ENCODE measurements around the gene PLXNB1.

PLXNB1 gene, protein sequence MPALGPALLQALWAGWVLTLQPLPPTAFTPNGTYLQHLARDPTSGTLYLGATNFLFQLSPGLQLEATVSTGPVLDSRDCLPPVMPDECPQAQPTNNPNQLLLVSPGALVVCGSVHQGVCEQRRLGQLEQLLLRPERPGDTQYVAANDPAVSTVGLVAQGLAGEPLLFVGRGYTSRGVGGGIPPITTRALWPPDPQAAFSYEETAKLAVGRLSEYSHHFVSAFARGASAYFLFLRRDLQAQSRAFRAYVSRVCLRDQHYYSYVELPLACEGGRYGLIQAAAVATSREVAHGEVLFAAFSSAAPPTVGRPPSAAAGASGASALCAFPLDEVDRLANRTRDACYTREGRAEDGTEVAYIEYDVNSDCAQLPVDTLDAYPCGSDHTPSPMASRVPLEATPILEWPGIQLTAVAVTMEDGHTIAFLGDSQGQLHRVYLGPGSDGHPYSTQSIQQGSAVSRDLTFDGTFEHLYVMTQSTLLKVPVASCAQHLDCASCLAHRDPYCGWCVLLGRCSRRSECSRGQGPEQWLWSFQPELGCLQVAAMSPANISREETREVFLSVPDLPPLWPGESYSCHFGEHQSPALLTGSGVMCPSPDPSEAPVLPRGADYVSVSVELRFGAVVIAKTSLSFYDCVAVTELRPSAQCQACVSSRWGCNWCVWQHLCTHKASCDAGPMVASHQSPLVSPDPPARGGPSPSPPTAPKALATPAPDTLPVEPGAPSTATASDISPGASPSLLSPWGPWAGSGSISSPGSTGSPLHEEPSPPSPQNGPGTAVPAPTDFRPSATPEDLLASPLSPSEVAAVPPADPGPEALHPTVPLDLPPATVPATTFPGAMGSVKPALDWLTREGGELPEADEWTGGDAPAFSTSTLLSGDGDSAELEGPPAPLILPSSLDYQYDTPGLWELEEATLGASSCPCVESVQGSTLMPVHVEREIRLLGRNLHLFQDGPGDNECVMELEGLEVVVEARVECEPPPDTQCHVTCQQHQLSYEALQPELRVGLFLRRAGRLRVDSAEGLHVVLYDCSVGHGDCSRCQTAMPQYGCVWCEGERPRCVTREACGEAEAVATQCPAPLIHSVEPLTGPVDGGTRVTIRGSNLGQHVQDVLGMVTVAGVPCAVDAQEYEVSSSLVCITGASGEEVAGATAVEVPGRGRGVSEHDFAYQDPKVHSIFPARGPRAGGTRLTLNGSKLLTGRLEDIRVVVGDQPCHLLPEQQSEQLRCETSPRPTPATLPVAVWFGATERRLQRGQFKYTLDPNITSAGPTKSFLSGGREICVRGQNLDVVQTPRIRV (N-terminal part only)

DNA sequence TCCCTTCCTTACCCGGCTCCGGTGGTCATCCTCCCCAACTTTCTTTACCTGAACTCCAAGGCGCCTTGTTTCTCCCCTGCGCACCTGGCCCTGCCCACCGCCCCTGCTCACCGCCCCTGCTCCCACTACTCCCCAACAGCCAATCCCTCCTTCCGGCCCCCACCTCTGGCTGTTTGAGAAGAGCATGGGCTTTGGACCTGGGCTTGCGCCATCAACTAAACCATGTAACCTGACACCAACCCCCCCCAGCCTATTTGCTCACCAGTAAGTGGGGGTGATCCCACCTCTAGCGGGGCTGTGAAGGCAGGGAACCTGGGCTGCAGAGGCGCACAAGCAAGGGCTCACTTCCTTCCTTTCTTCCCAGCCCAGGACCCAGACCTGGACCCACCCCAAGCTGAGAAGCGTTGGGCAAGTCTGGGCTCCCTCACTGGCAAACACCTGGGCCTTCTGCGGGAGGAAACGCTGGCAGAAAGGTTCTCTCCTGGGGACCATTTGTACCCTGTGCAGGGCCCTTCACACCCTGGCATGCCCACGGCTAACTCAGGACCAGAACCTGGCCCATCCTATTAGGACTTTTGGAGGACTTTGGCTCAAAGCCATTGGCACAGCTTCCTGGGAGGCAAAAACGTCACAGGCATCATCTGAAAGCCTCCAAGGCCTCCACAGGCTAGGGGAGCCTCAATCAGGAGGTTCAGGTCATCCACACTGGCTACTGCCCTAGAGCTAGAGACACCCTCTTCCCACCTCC is at the start of gene PLXNB1:
Gene PLXNB1 (minus strand): TSS at position 127 of the 748 bp plus-strand sequence. CDS start 5,475 bp downstream, outside the sequence.
- Histone ChIP-seq H3K4me3 (ENCODE audit: insufficient read length, low read depth) (peak within 1 kb of the TSS; percentile 77), H3K36me3 (ENCODE audit: insufficient read depth, insufficient read length, low read length) (peaks cover 52% of the 10 kb centered on the region), H3K4me1 (ENCODE audit: insufficient read depth, insufficient read length) (peaks cover 38% of the 10 kb centered on the region), H3K9ac (ENCODE audit: insufficient read length, low read depth) (peak within 1 kb of the TSS; percentile 88), H3K9me3 (ENCODE audit: insufficient read depth, low read length) (no peaks in the 10 kb centered on the region), H3K27me3 (ENCODE audit: insufficient read depth, insufficient read length) (no peaks in the 10 kb centered on the region)
- no peak for TF ChIP-seq SUZ12 (IDR thresholded peaks at IDR 0.05; ENCODE audit: extremely low read depth, insufficient read depth, insufficient read length)
- no peak for TF ChIP-seq YY1 (IDR thresholded peaks at IDR 0.05; ENCODE audit: insufficient read depth, insufficient read length)
- TF ChIP-seq ZNF274 (IDR thresholded peaks at IDR 0.05; ENCODE audit: low read depth, low read length) = no peak
- DNase-seq (ENCODE audit: low read depth, low spot score) = peak; percentile 84

DNA sequence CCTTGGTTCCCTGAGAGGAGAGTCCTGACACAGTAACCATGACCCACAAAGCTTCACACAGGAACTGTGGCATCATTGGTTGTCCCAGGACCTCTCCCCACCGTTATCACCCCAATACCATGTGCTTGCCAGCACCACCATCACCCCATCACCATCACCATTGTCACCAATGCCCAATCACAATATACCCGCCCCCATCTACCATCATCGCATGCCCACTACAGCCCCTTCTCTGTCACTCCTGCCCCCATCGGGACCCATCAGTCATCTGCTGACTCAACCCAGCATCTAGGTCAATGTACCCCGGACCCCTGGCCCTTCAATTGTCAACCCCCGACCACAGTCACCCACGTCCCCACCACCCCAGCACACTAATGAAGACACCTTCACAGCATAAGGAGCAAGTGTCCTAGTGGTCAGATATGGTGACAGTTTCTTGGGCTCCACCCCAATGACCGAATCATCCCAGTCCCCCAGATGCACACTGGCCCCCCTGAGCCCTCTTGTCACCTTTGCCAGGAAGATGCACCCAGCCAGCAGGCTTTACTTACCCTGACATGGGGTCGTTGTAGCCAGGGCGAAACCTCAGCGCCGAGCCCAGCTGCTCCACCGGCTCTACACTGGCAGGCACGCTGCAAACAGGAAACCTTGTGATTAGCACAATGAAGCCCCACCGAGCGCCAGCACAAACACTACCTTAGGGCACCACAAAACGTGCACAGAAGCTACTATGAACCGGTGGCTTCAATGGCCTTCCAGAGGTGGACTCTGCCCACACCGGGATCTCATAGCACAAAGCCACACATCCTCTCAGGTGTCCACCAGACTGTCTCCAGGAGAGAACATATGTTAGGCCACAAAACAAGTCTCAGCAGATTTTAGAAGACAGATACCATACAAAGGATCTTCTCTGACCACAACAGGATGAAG is 49.0 kb upstream of the PLXNB1 start:
- DNase-seq (ENCODE audit: low read depth, low spot score) = no peak
- TF ChIP-seq YY1 (IDR thresholded peaks at IDR 0.05; ENCODE audit: insufficient read depth, insufficient read length) = no peak
- no peak for TF ChIP-seq ZNF274 (IDR thresholded peaks at IDR 0.05; ENCODE audit: low read depth, low read length)
- no peak for TF ChIP-seq SUZ12 (IDR thresholded peaks at IDR 0.05; ENCODE audit: extremely low read depth, insufficient read depth, insufficient read length)
- Histone ChIP-seq H3K4me3 (ENCODE audit: insufficient read length, low read depth) (no peak overlapping the region), H3K4me1 (ENCODE audit: insufficient read depth, insufficient read length) (peaks cover 30% of the 10 kb centered on the region), H3K27me3 (ENCODE audit: insufficient read depth, insufficient read length) (no peaks in the 10 kb centered on the region), H3K36me3 (ENCODE audit: insufficient read depth, insufficient read length, low read length) (no peaks in the 10 kb centered on the region), H3K9me3 (ENCODE audit: insufficient read depth, low read length) (no peaks in the 10 kb centered on the region), H3K9ac (ENCODE audit: insufficient read length, low read depth) (no peak overlapping the region)

DNA sequence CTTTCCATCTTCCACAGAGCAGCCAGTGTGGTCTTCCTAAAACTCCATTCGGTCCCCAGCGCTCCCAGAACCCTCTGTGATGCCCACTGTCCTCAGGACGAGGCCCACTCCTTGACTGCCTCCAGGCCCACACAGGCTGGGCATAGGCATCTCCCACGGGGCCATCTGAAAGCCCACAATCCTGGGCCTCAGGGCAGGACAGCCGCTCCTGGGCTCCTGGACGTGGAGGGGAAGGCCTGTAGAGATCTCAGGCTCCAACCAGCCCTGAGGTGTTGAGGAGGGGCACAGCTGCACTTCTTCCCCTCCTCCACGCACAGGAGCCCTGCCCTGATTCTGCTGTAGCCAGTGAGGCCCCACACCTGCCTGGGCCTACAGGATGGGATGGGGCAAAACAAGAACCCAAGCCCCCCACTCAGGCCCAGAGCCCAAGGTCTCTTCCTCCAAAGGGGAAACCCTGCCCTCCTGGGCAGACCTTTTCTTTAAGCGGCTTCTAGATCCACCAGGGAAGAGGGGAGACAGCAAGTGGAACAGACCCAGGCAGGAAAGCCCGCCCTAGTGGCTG is 48.2 kb upstream of the PLXNB1 start:
- Histone ChIP-seq H3K4me1 (ENCODE audit: insufficient read depth, insufficient read length) (peaks cover 30% of the 10 kb centered on the region), H3K9ac (ENCODE audit: insufficient read length, low read depth) (peak overlapping the region; percentile 72), H3K4me3 (ENCODE audit: insufficient read length, low read depth) (no peak overlapping the region), H3K9me3 (ENCODE audit: insufficient read depth, low read length) (no peaks in the 10 kb centered on the region), H3K27me3 (ENCODE audit: insufficient read depth, insufficient read length) (no peaks in the 10 kb centered on the region), H3K36me3 (ENCODE audit: insufficient read depth, insufficient read length, low read length) (no peaks in the 10 kb centered on the region)
- no peak for TF ChIP-seq ZNF274 (IDR thresholded peaks at IDR 0.05; ENCODE audit: low read depth, low read length)
- DNase-seq (ENCODE audit: low read depth, low spot score) = no peak

DNA sequence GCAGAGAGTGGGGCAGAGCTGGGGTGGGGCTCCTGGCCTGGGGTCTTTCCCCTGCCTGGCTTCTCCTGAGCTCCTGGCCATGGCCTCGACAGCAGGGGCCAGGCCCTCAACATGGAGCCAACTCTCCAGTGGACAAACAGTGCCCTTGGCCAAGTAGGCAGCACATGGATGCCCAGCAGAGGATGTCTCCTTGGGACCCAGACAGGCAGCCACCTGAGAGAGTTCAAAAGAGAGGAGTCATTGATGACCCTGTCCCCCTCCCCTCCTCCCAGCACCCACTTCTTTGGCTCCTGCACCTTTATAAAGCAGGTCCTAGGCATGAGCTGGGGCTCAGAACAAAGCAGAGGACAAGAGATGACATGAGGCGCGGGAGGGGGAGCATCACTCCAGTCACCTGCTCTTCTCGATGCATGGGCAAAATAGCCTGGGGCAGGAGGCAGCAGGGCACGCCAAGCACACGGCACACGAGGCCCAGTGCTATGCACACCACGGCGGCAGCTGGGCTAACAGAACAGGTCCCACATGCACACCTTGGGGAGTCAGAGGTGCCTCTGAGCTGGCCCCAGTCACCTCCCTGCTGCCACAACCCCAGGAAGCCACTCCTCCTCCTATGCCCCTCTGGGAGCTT is 46.7 kb upstream of the PLXNB1 start:
- peaks cover 30% of the 10 kb centered on the region for H3K4me1 ChIP-seq (ENCODE audit: insufficient read depth, insufficient read length)
- H3K9ac ChIP-seq (ENCODE audit: insufficient read length, low read depth) = peak overlapping the region; percentile 9
- H3K27me3 ChIP-seq (ENCODE audit: insufficient read depth, insufficient read length) = no peaks in the 10 kb centered on the region
- H3K4me3 ChIP-seq (ENCODE audit: insufficient read length, low read depth) = no peak overlapping the region
- TF ChIP-seq SUZ12 (IDR thresholded peaks at IDR 0.05; ENCODE audit: extremely low read depth, insufficient read depth, insufficient read length) (no peak), YY1 (IDR thresholded peaks at IDR 0.05; ENCODE audit: insufficient read depth, insufficient read length) (no peak), ZNF274 (IDR thresholded peaks at IDR 0.05; ENCODE audit: low read depth, low read length) (no peak)
- DNase-seq (ENCODE audit: low read depth, low spot score) = no peak
- H3K9me3 ChIP-seq (ENCODE audit: insufficient read depth, low read length) = no peaks in the 10 kb centered on the region
- no peaks in the 10 kb centered on the region for H3K36me3 ChIP-seq (ENCODE audit: insufficient read depth, insufficient read length, low read length)

DNA sequence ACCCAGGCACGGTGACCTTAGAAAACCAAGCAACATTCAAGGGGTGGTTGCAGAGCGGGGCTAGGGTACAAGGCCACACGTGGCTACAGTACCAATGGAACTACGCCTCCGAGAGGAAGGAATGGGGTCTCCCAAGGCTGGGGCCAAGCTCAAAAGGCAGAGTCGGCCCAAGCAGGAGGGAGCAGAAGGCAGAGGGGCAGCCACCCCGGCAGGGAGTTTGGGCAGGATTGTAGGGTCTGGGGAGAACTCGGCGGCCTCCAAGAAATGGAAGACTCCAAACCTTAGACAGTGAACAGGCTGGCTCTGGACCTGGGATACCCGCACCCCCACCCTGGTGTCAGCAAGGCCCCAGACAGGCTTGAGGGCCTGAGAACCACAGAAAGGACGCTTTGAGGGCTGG is 45.3 kb upstream of the PLXNB1 start:
- Histone ChIP-seq H3K4me3 (ENCODE audit: insufficient read length, low read depth) (no peak overlapping the region), H3K36me3 (ENCODE audit: insufficient read depth, insufficient read length, low read length) (peaks cover 2% of the 10 kb centered on the region), H3K9ac (ENCODE audit: insufficient read length, low read depth) (peak overlapping the region; percentile 21), H3K4me1 (ENCODE audit: insufficient read depth, insufficient read length) (peaks cover 30% of the 10 kb centered on the region), H3K27me3 (ENCODE audit: insufficient read depth, insufficient read length) (no peaks in the 10 kb centered on the region), H3K9me3 (ENCODE audit: insufficient read depth, low read length) (no peaks in the 10 kb centered on the region)
- no peak for DNase-seq (ENCODE audit: low read depth, low spot score)
- no peak for TF ChIP-seq SUZ12 (IDR thresholded peaks at IDR 0.05; ENCODE audit: extremely low read depth, insufficient read depth, insufficient read length)
- no peak for TF ChIP-seq YY1 (IDR thresholded peaks at IDR 0.05; ENCODE audit: insufficient read depth, insufficient read length)
- no peak for TF ChIP-seq ZNF274 (IDR thresholded peaks at IDR 0.05; ENCODE audit: low read depth, low read length)

Data from NT2/D1 (cell line).